ENCODE measurements around the gene NAB2. TPM values are rescaled to one million over a fixed set of nuclear protein-coding genes. Genes with fewer than 3 reads are reported as not detected.

Gene NAB2
- polyA plus RNA-seq, 1 donor (not counting 4 experiments of a cell fraction or from before 2014, with no cell fraction given): 22.0 TPM

GRCh38 chr12:57066245-57066644, 22.7 kb upstream of the NAB2 start:
- H3K9me3 ChIP-seq (ENCODE audit: control insufficient read depth, low read depth, low read length): no peaks in the 10 kb centered on the region
- H3K79me2 ChIP-seq (ENCODE audit: control insufficient read depth, insufficient read depth, low read length): no peaks in the 10 kb centered on the region
- H2AFZ ChIP-seq (ENCODE audit: control insufficient read depth, low read length): no peak overlapping the region
- H3K4me1 ChIP-seq (ENCODE audit: control insufficient read depth, extremely low read depth, insufficient read depth, low read length): no peaks in the 10 kb centered on the region
- H3K36me3 ChIP-seq (ENCODE audit: control insufficient read depth in 2 of 2, extremely low read depth in 1 of 2, insufficient read depth in 2 of 2, low read length in 2 of 2): peaks cover 1 to 19% of the 10 kb centered on the region in 2 experiments
- no peak overlapping the region for H3K4me3 ChIP-seq (ENCODE audit: control insufficient read depth in 2 of 3, extremely low read depth in 1 of 3, insufficient read depth in 2 of 3, low read depth in 1 of 3, low read length in 3 of 3)
- TF ChIP-seq EZH2 (IDR thresholded peaks at IDR 0.05; ENCODE audit: low read length) (no peak), CTCF (optimal IDR thresholded peaks at IDR 0.05 in 1 of 3, IDR thresholded peaks at IDR 0.05 in 1 of 3, conservative IDR thresholded peaks at IDR 0.05 in 1 of 3; ENCODE audit: extremely low read depth in 1 of 3, insufficient read depth in 2 of 3, low read length in 3 of 3) (no peak)
- FAIRE-seq: no peak
- no peak overlapping the region for H3K4me2 ChIP-seq (ENCODE audit: control insufficient read depth, extremely low read depth, insufficient read depth, low read depth, low read length)
- no peak for DNase-seq (ENCODE audit: low read depth, low spot score)
- H4K20me1 ChIP-seq (ENCODE audit: control insufficient read depth, extremely low read depth, insufficient read depth, low read length): no peaks in the 10 kb centered on the region
- H3K9me1 ChIP-seq (ENCODE audit: control insufficient read depth, extremely low read depth, insufficient read depth, low read length): no peaks in the 10 kb centered on the region
- dilution Hi-C loops (cut with MboI; ENCODE audit: extremely low pct_ligation_motif_present, low sequenced_read_pairs): no loop called here
- no peaks in the 10 kb centered on the region for H3K27me3 ChIP-seq (ENCODE audit: control insufficient read depth, extremely low read depth, insufficient read depth, low read length)
- no peak overlapping the region for H3K9ac ChIP-seq (ENCODE audit: control insufficient read depth, extremely low read depth, insufficient read depth, low read length)
- H3K27ac ChIP-seq (ENCODE audit: control insufficient read depth, insufficient read depth, low read length): no peak overlapping the region

DNA sequence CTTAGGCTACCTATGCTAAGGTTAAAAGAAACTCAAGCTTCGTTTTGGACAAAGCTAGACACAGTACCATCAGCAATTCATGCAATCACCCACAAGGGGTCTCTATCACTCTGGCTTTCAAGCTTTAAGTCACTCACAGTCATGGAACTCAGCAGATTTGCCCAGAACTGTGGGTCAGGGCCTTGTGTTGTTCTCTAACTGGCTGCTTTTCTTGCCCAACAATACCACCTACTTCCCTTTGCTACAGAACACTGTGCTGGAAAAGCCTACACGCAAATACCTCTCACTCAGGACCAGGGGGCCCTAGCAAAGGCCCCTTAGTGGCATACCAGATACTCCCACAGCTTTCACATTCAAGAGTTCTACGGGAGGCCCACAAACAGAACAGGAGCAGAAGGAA, 19.4 kb upstream of the NAB2 start:
- TF ChIP-seq CTCF (optimal IDR thresholded peaks at IDR 0.05 in 1 of 3, IDR thresholded peaks at IDR 0.05 in 1 of 3, conservative IDR thresholded peaks at IDR 0.05 in 1 of 3; ENCODE audit: extremely low read depth in 1 of 3, insufficient read depth in 2 of 3, low read length in 3 of 3) (peak; percentile 73 to 86 (median 77)), EZH2 (IDR thresholded peaks at IDR 0.05; ENCODE audit: low read length) (no peak)
- Histone ChIP-seq H3K27me3 (ENCODE audit: control insufficient read depth, extremely low read depth, insufficient read depth, low read length) (no peaks in the 10 kb centered on the region), H3K9ac (ENCODE audit: control insufficient read depth, extremely low read depth, insufficient read depth, low read length) (peak overlapping the region; percentile 1), H3K9me3 (ENCODE audit: control insufficient read depth, low read depth, low read length) (no peaks in the 10 kb centered on the region), H3K4me3 (ENCODE audit: control insufficient read depth in 2 of 3, extremely low read depth in 1 of 3, insufficient read depth in 2 of 3, low read depth in 1 of 3, low read length in 3 of 3) (no peak overlapping the region), H4K20me1 (ENCODE audit: control insufficient read depth, extremely low read depth, insufficient read depth, low read length) (no peaks in the 10 kb centered on the region), H3K36me3 (ENCODE audit: control insufficient read depth in 2 of 2, extremely low read depth in 1 of 2, insufficient read depth in 2 of 2, low read length in 2 of 2) (peaks cover 1 to 20% of the 10 kb centered on the region in 2 experiments), H3K4me2 (ENCODE audit: control insufficient read depth, extremely low read depth, insufficient read depth, low read depth, low read length) (no peak overlapping the region), H3K27ac (ENCODE audit: control insufficient read depth, insufficient read depth, low read length) (peak overlapping the region; percentile 6), H3K4me1 (ENCODE audit: control insufficient read depth, extremely low read depth, insufficient read depth, low read length) (peaks cover 9% of the 10 kb centered on the region), H2AFZ (ENCODE audit: control insufficient read depth, low read length) (no peak overlapping the region), H3K79me2 (ENCODE audit: control insufficient read depth, insufficient read depth, low read length) (no peaks in the 10 kb centered on the region), H3K9me1 (ENCODE audit: control insufficient read depth, extremely low read depth, insufficient read depth, low read length) (no peaks in the 10 kb centered on the region)
- DNase-seq (ENCODE audit: low read depth, low spot score) (peak; percentile 45), FAIRE-seq (peak; percentile 63)
- dilution Hi-C loops (cut with MboI; ENCODE audit: extremely low pct_ligation_motif_present, low sequenced_read_pairs): no loop called here

All from keratinocyte (primary cell).